DOHH2 (cell line): ENCODE results near the gene PRIM2.

Experiments
- EZH2phosphoT487 ChIP-seq: fragments of 200-600 bp; sonication (generic); IDR thresholded peaks from 2 replicates; pipeline ENCODE4 v1.6.1; 2017; ENCODE audit warnings: borderline replicate concordance, mild to moderate bottlenecking, antibody characterized with exemption, low read length, moderate library complexity, mixed read lengths
- TF ChIP-seq, protein P1 (sequence below): fragments of 200-600 bp; sonication (generic); IDR thresholded peaks from one replicate; pipeline ENCODE4 v1.5.1; 2014; ENCODE audit warnings: antibody characterized with exemption, mild to moderate bottlenecking, low read depth, low read length; ENCODE audit not compliant: poor library complexity, severe bottlenecking

DNA sequence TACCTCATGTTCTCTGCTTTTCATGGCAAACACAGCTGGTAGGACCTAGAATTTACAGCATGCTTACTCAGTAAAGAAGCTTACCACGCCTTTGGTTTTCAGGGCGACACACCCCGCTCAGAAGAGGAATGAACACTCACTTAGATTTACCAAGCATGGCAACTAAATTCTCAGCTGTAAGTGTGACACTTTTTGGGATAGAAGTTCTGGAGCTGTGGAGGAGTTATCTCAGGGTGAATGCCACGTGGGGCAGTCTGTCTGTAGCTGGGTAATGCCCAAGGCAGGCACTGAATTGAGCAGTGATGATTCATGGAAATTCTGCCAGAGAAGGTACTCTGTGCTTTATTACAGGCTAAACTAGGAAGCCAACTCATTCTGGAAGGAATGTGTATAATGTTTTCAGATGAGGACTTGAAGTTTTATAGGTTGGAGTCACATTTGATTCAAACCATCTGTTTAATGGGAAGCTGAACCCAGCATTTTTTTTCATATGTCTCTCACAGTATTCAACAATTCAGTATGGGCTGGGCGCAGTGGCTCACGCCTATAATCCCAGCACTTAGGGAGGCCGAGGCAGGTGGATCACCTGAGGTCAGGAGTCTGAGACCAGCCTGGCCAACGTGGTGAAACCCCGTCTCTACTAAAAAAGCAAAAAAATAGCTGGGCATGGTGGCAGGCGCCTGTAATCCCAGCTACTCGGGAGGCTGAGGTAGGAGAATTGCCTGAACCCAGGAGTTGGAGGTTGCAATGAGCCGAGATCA, 3.5 kb upstream of the PRIM2 start:
- TF ChIP-seq, protein P1, sequence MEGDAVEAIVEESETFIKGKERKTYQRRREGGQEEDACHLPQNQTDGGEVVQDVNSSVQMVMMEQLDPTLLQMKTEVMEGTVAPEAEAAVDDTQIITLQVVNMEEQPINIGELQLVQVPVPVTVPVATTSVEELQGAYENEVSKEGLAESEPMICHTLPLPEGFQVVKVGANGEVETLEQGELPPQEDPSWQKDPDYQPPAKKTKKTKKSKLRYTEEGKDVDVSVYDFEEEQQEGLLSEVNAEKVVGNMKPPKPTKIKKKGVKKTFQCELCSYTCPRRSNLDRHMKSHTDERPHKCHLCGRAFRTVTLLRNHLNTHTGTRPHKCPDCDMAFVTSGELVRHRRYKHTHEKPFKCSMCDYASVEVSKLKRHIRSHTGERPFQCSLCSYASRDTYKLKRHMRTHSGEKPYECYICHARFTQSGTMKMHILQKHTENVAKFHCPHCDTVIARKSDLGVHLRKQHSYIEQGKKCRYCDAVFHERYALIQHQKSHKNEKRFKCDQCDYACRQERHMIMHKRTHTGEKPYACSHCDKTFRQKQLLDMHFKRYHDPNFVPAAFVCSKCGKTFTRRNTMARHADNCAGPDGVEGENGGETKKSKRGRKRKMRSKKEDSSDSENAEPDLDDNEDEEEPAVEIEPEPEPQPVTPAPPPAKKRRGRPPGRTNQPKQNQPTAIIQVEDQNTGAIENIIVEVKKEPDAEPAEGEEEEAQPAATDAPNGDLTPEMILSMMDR: no peak
- TF ChIP-seq EZH2phosphoT487: no peak
